Activated CD8-positive, alpha-beta memory T cell treated with anti-CD3 and anti-CD28 coated beads, Interleukin-2, amount 50 U/mL, for 24 hours (primary cell): ENCODE measurements around the gene CLEC7A.

ENCODE experiments used
- DNase-seq: peaks from one replicate; pipeline ENCODE4 v3.0.0-alpha.2; 2020; ENCODE audit errors: extremely low read depth

The CLEC7A gene

GRCh38 chr12:10140001-10140400, 10.0 kb upstream of the CLEC7A start:
- DNase-seq: no peak

- DNase-seq: no peak
These were observed 6.7 kb upstream of the CLEC7A start for GRCh38 chr12:10136637-10137205.

GRCh38 chr12:10135126-10135525, 5.1 kb upstream of the CLEC7A start:
- no peak for DNase-seq

- DNase-seq: no peak
These were observed 2.9 kb upstream of the CLEC7A start for GRCh38 chr12:10132850-10133370.

GRCh38 chr12:10131111-10131690, 1.2 kb upstream of the CLEC7A start:
- DNase-seq: no peak

- DNase-seq: no peak
These were observed 1.3 kb downstream of the CLEC7A start for GRCh38 chr12:10128687-10129086.

GRCh38 chr12:10126413-10126812, 3.6 kb downstream of the CLEC7A start:
- no peak for DNase-seq

GRCh38 chr12:10122689-10123088, 7.3 kb downstream of the CLEC7A start:
- no peak for DNase-seq

GRCh38 chr12:10121278-10121677, 8.7 kb downstream of the CLEC7A start:
- no peak for DNase-seq

GRCh38 chr12:10119066-10119465, 10.9 kb downstream of the CLEC7A start:
- DNase-seq: no peak

- no peak for DNase-seq
These were observed 14.1 kb downstream of the CLEC7A start for GRCh38 chr12:10115890-10116289.

GRCh38 chr12:10115311-10115710, 14.7 kb downstream of the CLEC7A start:
- DNase-seq: no peak

- no peak for DNase-seq
These were observed 16.1 kb downstream of the CLEC7A start for GRCh38 chr12:10113920-10114319.

GRCh38 chr12:10113075-10113474, 16.9 kb downstream of the CLEC7A start:
- DNase-seq: no peak

- no peak for DNase-seq
These were observed 18.5 kb downstream of the CLEC7A start for GRCh38 chr12:10111451-10111850.

- DNase-seq: no peak
These were observed 19.6 kb downstream of the CLEC7A start for GRCh38 chr12:10110256-10110844.

- no peak for DNase-seq
These were observed 27.7 kb downstream of the CLEC7A start for GRCh38 chr12:10102322-10102721.

- no peak for DNase-seq
These were observed 28.3 kb downstream of the CLEC7A start for GRCh38 chr12:10101648-10102220.

GRCh38 chr12:10101042-10101579, 28.9 kb downstream of the CLEC7A start:
- no peak for DNase-seq

- DNase-seq: no peak
These were observed 31.2 kb downstream of the CLEC7A start, which contains the start of gene CLEC1A for GRCh38 chr12:10098791-10099190. Gene CLEC1A (minus strand): TSS chr12:10098985. CDS start chr12:10098922, 63 bp downstream.

- DNase-seq: no peak
These were observed 32.5 kb downstream of the CLEC7A start for GRCh38 chr12:10097521-10097920.

GRCh38 chr12:10095971-10096370, 34.0 kb downstream of the CLEC7A start:
- no peak for DNase-seq
